ENCODE data around the gene SEMA4D.

SEMA4D gene

GRCh38 chr9:89462199-89462598, 35.7 kb downstream of the SEMA4D start:
- Histone ChIP-seq H3K27ac (ENCODE audit: low read depth, low read length) (no peak overlapping the region), H3K9me3 (ENCODE audit: control insufficient read depth in 5 of 5, low read length in 5 of 5) (no peaks in the 10 kb centered on the region), H3K27me3 (ENCODE audit: control insufficient read depth in 5 of 5, insufficient read depth in 4 of 5, low read length in 5 of 5) (no peaks in the 10 kb centered on the region), H3K36me3 (ENCODE audit: control insufficient read depth in 5 of 5, insufficient read depth in 5 of 5, low read length in 5 of 5) (no peaks in the 10 kb centered on the region), H3K4me3 (ENCODE audit: low read depth in 1 of 5, low read length in 5 of 5) (no peak overlapping the region), H3K9ac (ENCODE audit: low read length in 5 of 5) (no peak overlapping the region), H3K4me1 (ENCODE audit: control insufficient read depth in 5 of 5, insufficient read depth in 5 of 5, low read length in 5 of 5) (peaks cover 0 to 9% (median 0%) of the 10 kb centered on the region in 5 donors)

- Histone ChIP-seq H3K4me1 (ENCODE audit: control insufficient read depth in 5 of 5, insufficient read depth in 5 of 5, low read length in 5 of 5) (peaks cover 0 to 9% (median 0%) of the 10 kb centered on the region in 5 donors), H3K27ac (ENCODE audit: low read depth, low read length) (no peak overlapping the region)
Measured at GRCh38 chr9:89461265-89461664, 36.6 kb downstream of the SEMA4D start.

GRCh38 chr9:89460551-89460950, 37.4 kb downstream of the SEMA4D start:
- H3K4me3 ChIP-seq (ENCODE audit: low read depth in 1 of 5, low read length in 5 of 5), result no peak overlapping the region
- no peak overlapping the region for H3K9ac ChIP-seq (ENCODE audit: low read length in 5 of 5)
- H3K4me1 ChIP-seq (ENCODE audit: control insufficient read depth in 5 of 5, insufficient read depth in 5 of 5, low read length in 5 of 5), result peaks cover 0 to 9% (median 0%) of the 10 kb centered on the region in 5 donors
- H3K27ac ChIP-seq (ENCODE audit: low read depth, low read length), result no peak overlapping the region
- no peaks in the 10 kb centered on the region for H3K36me3 ChIP-seq (ENCODE audit: control insufficient read depth in 5 of 5, insufficient read depth in 5 of 5, low read length in 5 of 5)
- no peaks in the 10 kb centered on the region for H3K27me3 ChIP-seq (ENCODE audit: control insufficient read depth in 5 of 5, insufficient read depth in 4 of 5, low read length in 5 of 5)
- no peaks in the 10 kb centered on the region for H3K9me3 ChIP-seq (ENCODE audit: control insufficient read depth in 5 of 5, low read length in 5 of 5)

More at GRCh38 chr9:89461265-89461664, 36.6 kb downstream of the SEMA4D start:
- H3K9ac ChIP-seq (ENCODE audit: low read length in 5 of 5), result no peak overlapping the region
- no peak overlapping the region for H3K4me3 ChIP-seq (ENCODE audit: low read depth in 1 of 5, low read length in 5 of 5)
- H3K9me3 ChIP-seq (ENCODE audit: control insufficient read depth in 5 of 5, low read length in 5 of 5), result no peaks in the 10 kb centered on the region
- no peaks in the 10 kb centered on the region for H3K27me3 ChIP-seq (ENCODE audit: control insufficient read depth in 5 of 5, insufficient read depth in 4 of 5, low read length in 5 of 5)
- no peaks in the 10 kb centered on the region for H3K36me3 ChIP-seq (ENCODE audit: control insufficient read depth in 5 of 5, insufficient read depth in 5 of 5, low read length in 5 of 5)

DNA sequence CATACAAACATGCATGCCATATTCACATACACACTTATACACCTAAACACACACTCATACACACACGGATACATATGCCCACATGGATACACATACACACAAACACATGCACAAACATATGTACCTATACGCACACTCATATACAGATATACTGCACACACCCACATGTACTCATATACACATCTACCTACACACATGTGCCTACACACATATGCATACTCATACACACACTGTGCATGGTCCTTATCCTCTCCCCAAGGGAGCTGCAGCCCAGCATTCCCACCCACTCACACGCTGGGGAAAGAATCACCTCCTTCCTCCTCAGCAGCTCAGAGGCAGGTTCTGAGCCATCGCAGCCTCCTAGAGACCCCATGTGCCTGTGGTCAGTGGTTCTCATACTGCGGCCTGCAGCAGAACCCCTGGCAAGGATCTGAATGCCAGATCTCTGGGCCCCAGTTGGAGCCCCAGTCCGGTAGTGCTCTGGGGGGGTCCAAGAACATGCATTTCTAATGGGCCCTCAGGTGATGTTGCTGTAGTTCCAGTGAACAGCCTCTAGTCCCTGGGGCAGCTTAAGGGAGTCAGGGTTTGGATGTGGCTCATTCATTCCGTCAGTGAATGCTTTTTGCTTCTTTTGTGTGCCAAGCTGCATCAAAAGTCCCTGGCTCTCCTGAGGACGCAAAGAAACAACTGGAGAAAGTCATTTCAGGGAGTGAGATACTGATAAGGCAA, 39.0 kb downstream of the SEMA4D start:
- H3K36me3 ChIP-seq (ENCODE audit: control insufficient read depth in 5 of 5, insufficient read depth in 5 of 5, low read length in 5 of 5), result peaks cover 0 to 5% (median 0%) of the 10 kb centered on the region in 5 donors
- no peaks in the 10 kb centered on the region for H3K9me3 ChIP-seq (ENCODE audit: control insufficient read depth in 5 of 5, low read length in 5 of 5)
- H3K4me3 ChIP-seq (ENCODE audit: low read depth in 1 of 5, low read length in 5 of 5), result no peak overlapping the region
- no peak overlapping the region for H3K9ac ChIP-seq (ENCODE audit: low read length in 5 of 5)
- no peak overlapping the region for H3K27ac ChIP-seq (ENCODE audit: low read depth, low read length)
- H3K27me3 ChIP-seq (ENCODE audit: control insufficient read depth in 5 of 5, insufficient read depth in 4 of 5, low read length in 5 of 5), result no peaks in the 10 kb centered on the region
- peaks cover 0 to 8% (median 0%) of the 10 kb centered on the region in 5 donors for H3K4me1 ChIP-seq (ENCODE audit: control insufficient read depth in 5 of 5, insufficient read depth in 5 of 5, low read length in 5 of 5)

GRCh38 chr9:89457376-89457855, 40.5 kb downstream of the SEMA4D start:
- Histone ChIP-seq H3K4me3 (ENCODE audit: low read depth in 1 of 5, low read length in 5 of 5) (no peak overlapping the region), H3K9ac (ENCODE audit: low read length in 5 of 5) (no peak overlapping the region), H3K4me1 (ENCODE audit: control insufficient read depth in 5 of 5, insufficient read depth in 5 of 5, low read length in 5 of 5) (peaks cover 0 to 8% (median 0%) of the 10 kb centered on the region in 5 donors), H3K9me3 (ENCODE audit: control insufficient read depth in 5 of 5, low read length in 5 of 5) (no peaks in the 10 kb centered on the region), H3K27me3 (ENCODE audit: control insufficient read depth in 5 of 5, insufficient read depth in 4 of 5, low read length in 5 of 5) (no peaks in the 10 kb centered on the region), H3K27ac (ENCODE audit: low read depth, low read length) (no peak overlapping the region), H3K36me3 (ENCODE audit: control insufficient read depth in 5 of 5, insufficient read depth in 5 of 5, low read length in 5 of 5) (peaks cover 0 to 5% (median 0%) of the 10 kb centered on the region in 5 donors)

- Histone ChIP-seq H3K4me3 (ENCODE audit: low read depth in 1 of 5, low read length in 5 of 5) (no peak overlapping the region), H3K9me3 (ENCODE audit: control insufficient read depth in 5 of 5, low read length in 5 of 5) (no peaks in the 10 kb centered on the region), H3K36me3 (ENCODE audit: control insufficient read depth in 5 of 5, insufficient read depth in 5 of 5, low read length in 5 of 5) (peaks cover 0 to 5% (median 0%) of the 10 kb centered on the region in 5 donors), H3K9ac (ENCODE audit: low read length in 5 of 5) (no peak overlapping the region), H3K4me1 (ENCODE audit: control insufficient read depth in 5 of 5, insufficient read depth in 5 of 5, low read length in 5 of 5) (peaks cover 0 to 8% (median 0%) of the 10 kb centered on the region in 5 donors), H3K27me3 (ENCODE audit: control insufficient read depth in 5 of 5, insufficient read depth in 4 of 5, low read length in 5 of 5) (no peaks in the 10 kb centered on the region), H3K27ac (ENCODE audit: low read depth, low read length) (no peak overlapping the region)
Measured at GRCh38 chr9:89455356-89455824, 42.5 kb downstream of the SEMA4D start.

DNA sequence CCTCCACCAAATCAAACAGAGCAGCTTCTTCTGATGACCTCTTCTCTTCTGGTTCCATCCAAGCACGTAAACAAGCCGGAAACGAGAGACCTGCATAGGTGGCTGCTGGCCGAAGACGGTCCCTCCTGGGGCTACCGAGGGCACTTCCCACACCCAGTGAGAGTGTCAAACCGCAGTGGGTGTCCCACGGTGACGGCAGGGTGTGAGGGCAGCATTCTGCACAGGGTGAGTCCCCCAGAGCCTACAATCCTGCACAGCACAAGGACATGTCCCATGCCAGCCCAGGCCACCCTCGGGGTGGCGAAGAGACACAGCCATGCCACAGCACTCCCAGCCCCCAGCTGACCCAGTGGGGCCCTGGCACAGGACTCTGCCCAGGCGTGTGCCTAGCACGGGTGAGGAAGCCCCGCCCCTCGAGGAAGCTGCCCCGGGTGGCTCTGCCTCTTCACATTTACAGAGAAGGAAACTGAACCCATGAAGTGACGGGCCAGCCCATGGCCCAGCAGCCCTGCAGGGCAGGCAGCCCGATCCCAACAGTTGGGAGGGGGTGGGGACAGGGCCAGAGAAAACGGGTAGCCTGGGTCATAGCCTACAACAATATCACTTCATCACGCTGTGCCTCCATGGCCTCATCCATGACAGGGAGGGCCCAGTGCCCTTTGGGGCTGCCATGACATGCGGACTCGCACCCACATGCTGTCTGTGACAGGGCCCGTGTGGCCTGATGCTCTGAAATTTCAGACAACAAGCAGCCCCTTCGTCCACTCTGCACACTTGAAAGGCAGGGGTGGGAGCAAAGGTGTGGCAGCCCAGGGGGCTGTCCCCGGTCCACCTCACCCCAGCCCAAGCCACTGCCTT, 43.2 kb downstream of the SEMA4D start:
- no peak overlapping the region for H3K9ac ChIP-seq (ENCODE audit: low read length in 5 of 5)

GRCh38 chr9:89453452-89453851, 44.5 kb downstream of the SEMA4D start:
- peaks cover 0 to 8% (median 0%) of the 10 kb centered on the region in 5 donors for H3K4me1 ChIP-seq (ENCODE audit: control insufficient read depth in 5 of 5, insufficient read depth in 5 of 5, low read length in 5 of 5)
- H3K4me3 ChIP-seq (ENCODE audit: low read depth in 1 of 5, low read length in 5 of 5), result no peak overlapping the region
- H3K9ac ChIP-seq (ENCODE audit: low read length in 5 of 5), result no peak overlapping the region
- no peak overlapping the region for H3K27ac ChIP-seq (ENCODE audit: low read depth, low read length)
- peaks cover 0 to 5% (median 0%) of the 10 kb centered on the region in 5 donors for H3K36me3 ChIP-seq (ENCODE audit: control insufficient read depth in 5 of 5, insufficient read depth in 5 of 5, low read length in 5 of 5)
- H3K9me3 ChIP-seq (ENCODE audit: control insufficient read depth in 5 of 5, low read length in 5 of 5), result no peaks in the 10 kb centered on the region
- no peaks in the 10 kb centered on the region for H3K27me3 ChIP-seq (ENCODE audit: control insufficient read depth in 5 of 5, insufficient read depth in 4 of 5, low read length in 5 of 5)

More for the DNA sequence above, 43.2 kb downstream of the SEMA4D start:
- no peaks in the 10 kb centered on the region for H3K9me3 ChIP-seq (ENCODE audit: control insufficient read depth in 5 of 5, low read length in 5 of 5)
- H3K27me3 ChIP-seq (ENCODE audit: control insufficient read depth in 5 of 5, insufficient read depth in 4 of 5, low read length in 5 of 5), result no peaks in the 10 kb centered on the region
- no peak overlapping the region for H3K4me3 ChIP-seq (ENCODE audit: low read depth in 1 of 5, low read length in 5 of 5)
- peaks cover 0 to 8% (median 0%) of the 10 kb centered on the region in 5 donors for H3K4me1 ChIP-seq (ENCODE audit: control insufficient read depth in 5 of 5, insufficient read depth in 5 of 5, low read length in 5 of 5)
- H3K27ac ChIP-seq (ENCODE audit: low read depth, low read length), result no peak overlapping the region
- H3K36me3 ChIP-seq (ENCODE audit: control insufficient read depth in 5 of 5, insufficient read depth in 5 of 5, low read length in 5 of 5), result peaks cover 0 to 5% (median 0%) of the 10 kb centered on the region in 5 donors

DNA sequence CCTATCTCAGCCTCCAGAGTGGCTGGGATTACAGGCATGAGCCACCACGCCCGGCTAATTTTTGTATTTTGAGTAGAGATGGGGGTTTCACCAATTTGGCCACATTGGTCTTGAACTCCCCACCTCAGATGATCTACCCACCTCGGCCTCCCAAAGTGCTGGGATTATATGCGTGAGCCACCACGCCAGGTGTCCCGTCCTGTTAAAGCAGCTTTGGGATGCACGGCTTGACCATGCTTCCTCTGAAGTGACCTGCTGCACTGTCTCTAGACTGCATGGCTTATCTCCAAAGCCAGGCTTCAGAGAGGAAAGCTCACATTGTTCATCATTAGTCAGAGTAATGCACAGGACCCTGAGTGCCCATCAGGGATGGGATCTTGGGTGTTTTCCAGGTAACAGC, 45.4 kb downstream of the SEMA4D start:
- Histone ChIP-seq H3K4me3 (ENCODE audit: low read depth in 1 of 5, low read length in 5 of 5) (no peak overlapping the region), H3K4me1 (ENCODE audit: control insufficient read depth in 5 of 5, insufficient read depth in 5 of 5, low read length in 5 of 5) (peaks cover 0 to 8% (median 0%) of the 10 kb centered on the region in 5 donors), H3K27ac (ENCODE audit: low read depth, low read length) (no peak overlapping the region), H3K9ac (ENCODE audit: low read length in 5 of 5) (no peak overlapping the region), H3K36me3 (ENCODE audit: control insufficient read depth in 5 of 5, insufficient read depth in 5 of 5, low read length in 5 of 5) (peaks cover 0 to 5% (median 0%) of the 10 kb centered on the region in 5 donors), H3K27me3 (ENCODE audit: control insufficient read depth in 5 of 5, insufficient read depth in 4 of 5, low read length in 5 of 5) (no peaks in the 10 kb centered on the region), H3K9me3 (ENCODE audit: control insufficient read depth in 5 of 5, low read length in 5 of 5) (no peaks in the 10 kb centered on the region)

Data from subcutaneous abdominal adipose tissue (tissue), 5 donors.